GM12872 (cell line): ENCODE measurements around the gene CFAP61.

Source experiments
- TF ChIP-seq, protein P1 (sequence below): IDR thresholded peaks from 3 replicates; pipeline ENCODE4 v1.5.1; 2011; ENCODE audit warnings: low read depth, mild to moderate bottlenecking, low read length, moderate library complexity; ENCODE audit not compliant: insufficient read depth

The CFAP61 gene

DNA sequence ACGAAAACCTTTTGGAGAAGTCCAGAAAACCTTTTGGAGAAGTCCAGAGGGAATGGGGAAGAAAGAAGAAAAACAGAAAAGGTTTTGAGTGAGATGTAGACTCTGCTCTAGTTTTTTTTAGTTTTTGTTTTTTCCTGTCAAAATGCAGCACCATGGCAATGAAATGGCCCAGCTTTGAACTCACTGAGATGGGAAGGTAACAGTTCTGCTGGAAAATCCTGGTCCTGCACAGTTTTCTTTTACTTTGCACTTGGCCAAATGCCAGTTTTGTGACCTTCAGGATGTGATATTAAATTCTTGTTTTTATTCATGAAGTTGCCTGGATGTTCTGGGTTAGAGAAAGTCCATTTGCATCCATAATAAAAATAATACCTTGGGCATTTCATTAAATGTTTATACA, 145.7 kb downstream of the CFAP61 start:
- TF ChIP-seq, protein P1, sequence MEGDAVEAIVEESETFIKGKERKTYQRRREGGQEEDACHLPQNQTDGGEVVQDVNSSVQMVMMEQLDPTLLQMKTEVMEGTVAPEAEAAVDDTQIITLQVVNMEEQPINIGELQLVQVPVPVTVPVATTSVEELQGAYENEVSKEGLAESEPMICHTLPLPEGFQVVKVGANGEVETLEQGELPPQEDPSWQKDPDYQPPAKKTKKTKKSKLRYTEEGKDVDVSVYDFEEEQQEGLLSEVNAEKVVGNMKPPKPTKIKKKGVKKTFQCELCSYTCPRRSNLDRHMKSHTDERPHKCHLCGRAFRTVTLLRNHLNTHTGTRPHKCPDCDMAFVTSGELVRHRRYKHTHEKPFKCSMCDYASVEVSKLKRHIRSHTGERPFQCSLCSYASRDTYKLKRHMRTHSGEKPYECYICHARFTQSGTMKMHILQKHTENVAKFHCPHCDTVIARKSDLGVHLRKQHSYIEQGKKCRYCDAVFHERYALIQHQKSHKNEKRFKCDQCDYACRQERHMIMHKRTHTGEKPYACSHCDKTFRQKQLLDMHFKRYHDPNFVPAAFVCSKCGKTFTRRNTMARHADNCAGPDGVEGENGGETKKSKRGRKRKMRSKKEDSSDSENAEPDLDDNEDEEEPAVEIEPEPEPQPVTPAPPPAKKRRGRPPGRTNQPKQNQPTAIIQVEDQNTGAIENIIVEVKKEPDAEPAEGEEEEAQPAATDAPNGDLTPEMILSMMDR, result no peak

DNA sequence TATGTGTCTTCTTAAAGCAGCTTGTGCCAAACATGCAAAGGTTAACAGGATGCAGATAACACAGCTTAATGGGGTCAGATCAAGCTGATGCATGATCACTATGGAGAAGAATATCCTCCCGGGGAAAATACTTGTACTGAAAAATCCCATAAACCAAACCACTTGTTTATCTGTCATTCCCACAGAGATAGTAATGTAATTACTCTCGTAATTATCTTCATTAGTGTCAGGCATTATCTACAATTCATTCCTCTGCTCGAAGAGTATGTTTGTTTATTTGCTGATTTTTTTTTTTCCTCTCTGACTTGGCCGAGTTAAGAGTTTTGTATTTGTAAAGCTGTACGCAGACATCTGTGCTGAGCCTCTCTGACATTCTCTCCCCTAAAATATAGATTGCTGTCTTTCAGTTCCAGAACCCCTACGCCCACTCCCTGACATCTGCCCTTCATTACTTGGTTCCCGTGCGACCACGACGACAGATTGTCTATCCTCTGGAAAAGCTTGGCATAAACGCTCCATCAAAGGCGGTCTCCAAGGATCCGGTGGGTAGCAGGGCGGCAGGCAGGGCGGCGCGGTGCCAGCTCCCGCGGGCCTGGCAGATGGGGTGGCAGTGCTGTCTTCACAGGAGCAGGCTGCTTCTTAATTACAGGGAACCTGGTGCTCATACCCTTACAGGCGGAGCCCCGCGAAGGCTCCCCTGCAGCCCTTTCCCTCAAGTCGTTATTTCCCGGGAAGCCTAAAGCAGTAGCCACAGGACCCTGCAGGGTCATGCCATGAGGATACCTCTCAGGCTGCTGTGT, 147.2 kb downstream of the CFAP61 start:
- TF ChIP-seq, protein P1, result no peak

DNA sequence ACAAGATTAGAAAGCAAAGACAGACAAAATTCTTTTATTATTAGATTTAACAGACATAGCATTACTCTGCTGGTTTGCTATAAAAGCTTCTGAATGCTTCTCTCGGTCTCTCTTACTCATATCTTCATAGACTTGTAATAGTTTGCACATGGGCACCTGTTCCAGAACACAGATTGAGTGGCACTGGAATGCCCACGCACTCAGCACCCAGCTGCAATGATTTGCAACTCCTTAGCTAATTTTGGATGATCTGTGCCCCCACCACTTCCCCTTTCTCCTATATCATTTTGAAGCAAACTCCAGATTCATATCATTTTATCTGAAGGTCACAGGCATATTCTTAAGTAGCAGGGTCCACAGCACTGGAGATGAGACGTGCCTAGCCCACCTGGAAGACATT, 148.8 kb downstream of the CFAP61 start:
- TF ChIP-seq, protein P1, result no peak

DNA sequence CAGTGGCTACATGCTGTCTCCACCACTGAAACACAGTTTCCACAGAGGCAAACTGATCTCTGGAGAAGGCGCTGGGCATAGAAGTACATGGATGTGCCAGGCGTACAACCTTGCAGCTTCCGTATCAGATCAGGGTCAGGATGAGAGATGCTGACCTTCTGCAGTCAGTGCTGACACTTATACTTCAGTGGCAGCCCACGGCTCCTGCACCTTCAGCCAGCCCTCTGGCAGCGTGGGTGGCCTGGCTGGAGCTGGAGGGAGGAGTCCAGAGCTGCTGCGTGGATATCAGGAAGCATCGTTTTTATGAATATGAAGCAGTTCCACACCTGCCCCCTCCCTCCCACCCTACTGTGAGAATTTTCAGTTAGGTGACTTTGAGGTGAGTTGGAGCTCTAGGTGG, 149.3 kb downstream of the CFAP61 start:
- TF ChIP-seq, protein P1, result no peak

DNA sequence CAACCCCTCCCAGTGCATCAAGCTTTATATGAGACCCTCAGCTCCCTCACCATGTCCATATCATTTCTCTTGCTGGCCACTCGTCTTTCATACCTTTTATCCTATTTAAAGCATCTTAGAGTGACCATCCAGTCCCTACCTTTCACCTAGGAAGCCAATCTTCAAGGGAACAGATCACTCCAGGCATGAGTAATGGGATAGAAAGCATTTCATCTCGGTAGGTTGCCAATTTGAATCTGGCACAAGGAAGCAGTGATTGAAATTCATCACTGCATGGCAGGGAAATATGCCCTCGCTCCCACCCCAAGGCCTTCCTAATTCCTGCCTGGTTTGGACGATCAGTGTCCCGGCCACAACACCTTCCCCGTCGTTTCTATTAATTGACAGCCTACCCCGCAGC, 150.4 kb downstream of the CFAP61 start:
- TF ChIP-seq, protein P1, result no peak

DNA sequence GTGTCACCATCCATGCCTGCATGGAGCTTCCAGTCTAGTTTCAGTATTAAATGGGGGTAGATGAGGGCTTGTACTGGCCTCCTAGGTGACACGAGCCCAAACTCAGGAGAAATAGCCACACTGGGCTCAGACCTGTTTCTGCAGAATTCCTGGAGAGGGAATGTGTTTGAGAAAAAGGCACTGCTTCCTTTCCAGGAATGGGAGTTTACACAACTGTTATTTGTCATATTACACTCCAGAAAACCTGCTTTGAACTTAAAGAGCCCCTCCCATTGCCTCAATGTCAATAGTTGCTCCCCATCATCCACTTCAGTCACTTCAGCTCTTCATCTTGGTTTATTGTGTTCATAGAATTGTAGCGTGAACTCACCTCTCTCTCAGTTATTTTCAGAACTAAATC, 151.5 kb downstream of the CFAP61 start:
- TF ChIP-seq, protein P1, result no peak

DNA sequence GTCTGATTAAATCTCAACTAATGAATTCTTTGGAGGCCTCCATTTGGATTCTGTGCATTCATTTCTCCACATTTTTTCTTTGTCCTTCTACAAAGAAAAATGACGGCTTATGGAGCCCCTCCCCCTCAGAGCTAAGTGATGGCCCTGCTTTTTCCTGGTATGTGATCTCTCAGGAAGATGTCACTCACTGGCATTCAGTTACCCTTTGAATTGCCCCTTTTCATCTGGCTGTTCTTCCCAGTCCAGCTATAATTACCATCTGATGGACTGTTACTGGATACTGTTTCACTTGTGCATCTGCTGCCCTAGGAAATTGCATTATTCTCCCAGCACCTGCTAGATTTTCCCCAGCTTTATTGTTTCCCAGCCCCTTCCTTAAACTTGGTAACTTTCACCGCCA, 151.9 kb downstream of the CFAP61 start:
- TF ChIP-seq, protein P1, result no peak
